LoVo (cell line): ENCODE measurements around the gene ZNF536.

Experiments
- DNase-seq: peaks from one replicate; pipeline ENCODE4 v3.0.0-alpha.2; 2016; ENCODE audit warnings: low spot score

ZNF536 gene

GRCh38 chr19:30563691-30564090, 191.5 kb downstream of the ZNF536 start:
- DNase-seq, result no peak

DNA sequence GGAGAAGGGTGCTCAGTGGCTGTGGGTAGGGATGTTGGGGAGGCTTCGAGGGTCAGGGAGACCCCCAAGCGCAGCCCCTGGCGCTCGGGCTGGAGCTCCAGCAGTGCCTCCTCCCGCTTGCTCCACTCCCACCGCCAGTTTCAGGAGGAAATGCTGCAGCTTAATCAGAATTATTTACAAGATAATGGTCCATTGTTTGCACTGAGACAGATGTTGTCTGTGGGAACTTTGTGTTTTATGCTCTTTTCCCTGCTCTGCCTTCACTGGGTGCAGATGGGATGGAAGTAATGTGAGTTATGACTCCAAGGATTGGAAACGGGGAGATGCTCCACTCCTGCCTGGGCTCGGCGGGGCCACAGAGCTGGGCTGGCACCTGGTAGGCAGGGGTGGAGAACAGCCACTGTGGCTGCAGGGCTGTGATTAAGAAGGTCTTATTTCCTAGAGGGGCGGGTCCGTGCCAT, 192.4 kb downstream of the ZNF536 start:
- DNase-seq, result no peak

- DNase-seq, result no peak
Measured at GRCh38 chr19:30565636-30566035, 193.5 kb downstream of the ZNF536 start.

DNA sequence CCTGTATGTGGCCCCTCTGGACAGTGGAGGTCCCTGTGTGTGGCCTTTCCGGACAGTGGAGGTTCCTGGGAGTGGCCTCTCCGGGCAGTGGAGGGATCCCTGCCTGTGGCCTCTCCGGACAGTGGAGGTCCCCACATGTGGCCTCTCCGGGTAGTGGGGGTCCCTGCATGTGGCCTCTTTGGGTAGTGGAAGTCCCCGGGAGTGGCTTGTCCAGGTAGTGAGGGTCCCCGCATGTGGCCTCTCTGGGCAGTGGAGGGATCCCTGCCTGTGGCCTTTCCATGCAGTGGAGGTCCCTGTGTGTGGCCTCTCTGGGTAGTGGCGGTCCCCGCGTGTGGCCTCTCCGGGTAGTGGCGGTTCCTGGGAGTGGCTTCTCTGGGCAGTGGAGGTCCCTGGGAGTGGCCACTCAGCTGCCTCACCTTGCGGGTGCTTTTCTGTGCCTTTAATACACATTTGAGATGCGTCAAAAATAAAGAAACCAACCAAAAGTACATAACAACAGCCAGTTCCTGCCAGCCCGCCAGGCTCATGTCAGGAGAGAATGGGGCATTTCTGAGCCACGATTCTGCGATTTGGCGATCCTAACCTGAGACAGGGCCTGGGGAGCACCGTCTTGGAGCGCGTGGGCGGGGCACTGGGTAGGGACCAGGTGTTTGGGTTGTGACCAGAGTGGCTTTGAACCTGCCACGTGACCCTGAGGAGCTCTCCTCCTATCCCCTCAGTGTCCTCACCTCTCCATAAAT, 194.7 kb downstream of the ZNF536 start:
- no peak for DNase-seq

- no peak for DNase-seq
Measured at GRCh38 chr19:30567536-30568232, 195.5 kb downstream of the ZNF536 start.

DNA sequence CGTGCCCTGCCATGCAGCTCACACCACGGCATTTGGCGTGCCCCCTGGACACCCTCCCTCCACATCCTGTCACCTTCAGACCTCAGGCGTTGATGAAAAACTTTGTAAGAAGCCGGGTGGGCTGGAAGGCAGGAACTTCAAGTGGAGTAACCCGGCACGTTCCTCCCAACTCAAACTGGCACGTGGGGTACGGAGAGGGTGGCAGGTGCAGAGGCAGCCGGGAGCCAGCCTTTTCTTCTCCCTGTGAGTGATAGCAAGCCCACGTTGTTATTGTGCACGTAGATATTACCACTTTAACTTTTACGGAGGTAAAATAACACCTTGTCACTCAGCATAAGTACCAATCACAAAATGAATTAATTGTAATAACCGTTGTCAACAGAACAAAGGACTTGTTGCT, 198.0 kb downstream of the ZNF536 start:
- DNase-seq, result no peak

DNA sequence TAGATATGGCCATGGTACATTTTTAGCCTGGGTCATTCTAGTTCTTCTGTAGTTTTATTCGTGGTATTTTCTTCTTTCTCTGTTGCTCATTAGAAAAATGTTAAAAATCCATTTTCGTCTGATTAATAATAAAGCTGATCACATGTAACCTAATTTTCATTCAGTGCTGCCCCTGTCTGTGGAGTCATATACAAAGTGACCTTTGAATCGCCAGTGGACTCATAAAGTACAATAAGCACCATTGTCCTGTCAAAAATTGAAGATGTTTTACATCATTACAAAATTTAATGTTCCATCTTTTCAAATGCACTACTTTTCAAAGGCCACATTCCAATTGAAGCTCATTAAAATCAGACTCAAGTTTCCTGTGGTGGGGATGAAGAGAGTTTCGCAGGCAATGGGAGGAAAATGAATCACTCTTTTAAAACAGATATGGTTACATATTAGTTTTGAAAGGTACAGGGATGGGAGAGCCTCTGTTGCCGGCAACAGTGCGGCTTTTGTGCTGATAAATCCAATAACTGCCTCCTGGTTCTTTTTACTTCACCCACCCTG, 205.4 kb downstream of the ZNF536 start:
- no peak for DNase-seq

DNA sequence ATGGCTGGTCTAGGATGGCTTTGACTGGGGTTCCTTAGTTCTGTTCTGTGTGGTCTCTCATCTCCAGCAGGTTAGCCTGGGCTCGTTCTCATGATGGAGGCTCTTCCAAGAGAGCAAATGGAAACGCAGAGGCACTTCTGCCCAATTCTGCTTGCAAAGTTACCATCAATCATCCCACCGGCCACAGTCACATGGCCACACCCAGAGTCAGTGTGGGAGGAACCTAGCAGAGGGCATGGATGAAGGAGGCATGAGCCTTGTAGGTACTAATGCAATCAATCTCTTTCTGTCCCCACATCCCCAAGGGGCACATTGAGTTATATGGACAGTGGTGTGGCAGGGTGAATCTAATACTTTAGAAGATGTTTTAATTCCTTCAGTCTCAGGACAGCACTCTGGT, 207.2 kb downstream of the ZNF536 start:
- DNase-seq, result no peak

DNA sequence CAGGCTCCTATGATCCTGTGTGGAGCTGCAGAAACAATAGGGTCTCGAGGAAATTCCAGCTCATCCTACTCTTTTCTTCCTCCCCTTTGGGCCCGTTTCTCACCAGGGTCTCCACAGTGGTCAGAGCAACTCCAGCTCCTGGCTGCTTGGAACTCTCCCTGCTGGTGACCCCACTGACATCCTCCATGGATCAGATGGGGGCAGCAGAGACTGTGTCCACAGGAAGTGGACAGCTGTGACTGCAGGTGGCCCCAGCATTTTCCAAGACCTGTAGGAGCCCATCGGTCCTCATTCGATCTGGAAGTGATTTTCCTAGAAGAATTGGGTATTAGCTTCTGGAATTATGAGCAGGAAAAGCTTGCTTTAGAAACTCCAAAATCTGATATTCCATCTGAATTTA, 208.5 kb downstream of the ZNF536 start:
- no peak for DNase-seq

DNA sequence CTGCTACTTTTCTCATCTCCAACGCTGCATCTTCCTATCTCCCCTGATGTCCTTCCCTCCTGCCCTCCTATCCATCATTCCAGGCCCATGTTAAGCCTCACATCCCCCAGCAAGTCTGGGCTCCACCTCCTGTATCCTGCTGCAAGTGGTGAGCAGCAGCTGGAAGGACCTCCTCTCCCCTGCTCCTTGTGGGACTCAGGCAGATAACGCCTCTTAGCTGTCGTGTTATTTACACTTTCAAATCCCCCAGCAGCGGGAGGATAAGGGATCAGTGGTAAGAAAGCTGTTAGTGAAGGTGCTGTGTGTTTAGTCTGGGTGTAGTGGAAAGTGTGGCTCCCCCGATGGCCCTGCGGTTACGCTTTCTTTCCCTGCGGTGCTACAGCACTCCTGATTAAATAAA, 211.9 kb downstream of the ZNF536 start:
- no peak for DNase-seq

DNA sequence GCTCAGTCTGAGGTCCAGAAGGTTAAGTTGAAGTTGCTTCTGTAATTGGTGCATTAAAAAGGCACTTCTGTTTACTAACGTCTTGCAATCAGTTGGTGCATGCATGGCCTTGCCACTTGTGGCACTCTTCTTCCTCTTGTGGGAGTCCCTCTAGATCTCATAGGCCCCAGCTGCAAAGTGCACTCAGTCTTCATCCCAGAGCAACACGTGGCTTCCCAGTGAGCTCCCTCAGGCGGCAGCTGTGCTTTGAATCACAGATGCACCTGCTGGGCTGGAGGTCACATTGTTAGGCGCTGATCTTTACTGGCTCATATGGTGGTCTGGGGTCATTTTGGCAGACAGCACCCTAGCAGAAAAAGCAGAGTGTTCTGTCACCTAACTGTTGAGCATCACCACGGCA, 215.7 kb downstream of the ZNF536 start:
- DNase-seq, result no peak

GRCh38 chr19:30590596-30591229, 218.5 kb downstream of the ZNF536 start:
- no peak for DNase-seq

- no peak for DNase-seq
Measured at GRCh38 chr19:30593356-30593755, 221.2 kb downstream of the ZNF536 start.

- no peak for DNase-seq
Measured at GRCh38 chr19:30593975-30594745, 222.0 kb downstream of the ZNF536 start.

- no peak for DNase-seq
Measured at GRCh38 chr19:30596268-30596667, 224.1 kb downstream of the ZNF536 start.

GRCh38 chr19:30596813-30597399, 224.7 kb downstream of the ZNF536 start:
- no peak for DNase-seq

DNA sequence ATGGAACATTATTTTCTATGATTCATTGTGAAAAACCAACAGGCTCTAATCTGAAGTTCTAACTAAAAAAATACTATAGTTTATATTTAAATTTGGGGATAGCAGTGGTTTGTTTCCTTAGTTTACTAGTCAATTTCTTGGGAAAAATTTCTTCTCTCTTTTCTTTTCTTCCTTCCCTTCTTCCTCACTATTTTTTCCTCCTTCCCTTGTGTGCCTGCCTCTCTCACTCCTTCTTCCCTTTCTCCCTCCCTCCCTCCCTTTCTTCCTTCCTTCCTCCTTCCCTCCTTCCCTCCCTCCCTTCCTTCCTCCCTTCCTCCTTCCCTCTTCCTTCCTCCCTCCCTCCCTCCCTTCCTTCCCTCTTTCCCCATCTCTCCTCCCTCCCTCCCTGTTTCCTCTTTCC, 226.5 kb downstream of the ZNF536 start:
- DNase-seq, result no peak

DNA sequence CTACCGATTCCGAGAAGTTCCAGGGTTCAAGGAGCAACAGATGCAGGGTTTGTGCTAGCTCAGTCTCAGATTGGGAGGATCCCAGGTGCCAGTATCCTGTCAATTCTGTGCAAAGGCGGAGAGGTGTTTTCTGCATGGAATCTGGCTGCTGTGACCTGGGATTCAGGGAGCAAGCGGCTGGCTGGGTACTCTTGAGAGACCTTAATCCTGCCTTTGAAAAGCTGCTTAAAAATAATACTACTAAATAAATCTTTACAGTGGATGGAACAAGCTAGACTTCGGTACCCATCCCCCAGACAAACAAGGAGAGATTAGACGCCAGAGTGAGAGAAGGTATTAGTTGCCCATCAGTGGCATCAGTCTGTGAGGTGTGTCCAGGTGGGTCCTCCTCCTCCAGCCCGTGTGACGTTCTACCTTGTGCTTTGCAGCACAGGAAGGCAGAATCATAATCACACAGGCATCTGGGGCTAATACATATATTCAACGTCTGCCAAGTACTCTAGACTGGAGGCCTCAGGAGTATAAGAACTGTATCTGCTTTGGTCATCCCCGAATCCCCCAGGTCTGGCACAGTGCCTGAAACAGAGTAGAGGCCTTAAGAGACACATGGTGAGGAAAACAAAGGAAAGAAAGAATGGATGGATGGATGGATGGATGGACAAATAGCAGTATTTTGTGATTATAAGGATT, 230.6 kb downstream of the ZNF536 start:
- no peak for DNase-seq

GRCh38 chr19:30604657-30605056, 232.5 kb downstream of the ZNF536 start:
- DNase-seq, result no peak

GRCh38 chr19:30605333-30605732, 233.1 kb downstream of the ZNF536 start:
- no peak for DNase-seq
